CD1c-positive myeloid dendritic cell (primary cell): ENCODE results near the gene STPG1.

Source experiments
- DNase-seq: peaks from one replicate; pipeline ENCODE4 v3.0.0-alpha.2; 2016; ENCODE audit errors: extremely low spot score

STPG1 gene

GRCh38 chr1:24373044-24373443 lies 40.5 kb downstream of the STPG1 start:
- DNase-seq, result peak; percentile 14

GRCh38 chr1:24369801-24370200 lies 43.8 kb downstream of the STPG1 start:
- DNase-seq, result no peak

- no peak for DNase-seq
Measured at GRCh38 chr1:24369199-24369598, 44.4 kb downstream of the STPG1 start.

- no peak for DNase-seq
Measured at GRCh38 chr1:24366707-24367106, 46.9 kb downstream of the STPG1 start.

- DNase-seq, result peak; percentile 80
Measured at GRCh38 chr1:24364975-24365678, 48.5 kb downstream of the STPG1 start.

GRCh38 chr1:24364605-24364974 lies 49.0 kb downstream of the STPG1 start:
- no peak for DNase-seq

- no peak for DNase-seq
Measured at GRCh38 chr1:24363994-24364393, 49.6 kb downstream of the STPG1 start.

GRCh38 chr1:24362982-24363614 lies 50.5 kb downstream of the STPG1 start:
- DNase-seq, result peak; percentile 15

GRCh38 chr1:24362396-24362795 lies 51.2 kb downstream of the STPG1 start:
- DNase-seq, result no peak

- no peak for DNase-seq
Measured at GRCh38 chr1:24361811-24362210, 51.8 kb downstream of the STPG1 start.

- no peak for DNase-seq
Measured at GRCh38 chr1:24360681-24361080, 52.9 kb downstream of the STPG1 start.

- no peak for DNase-seq
Measured at GRCh38 chr1:24357038-24357437, 56.5 kb downstream of the STPG1 start.

GRCh38 chr1:24355466-24355865 lies 58.1 kb downstream of the STPG1 start:
- DNase-seq, result no peak

GRCh38 chr1:24353292-24353891 lies 60.2 kb downstream of the STPG1 start:
- DNase-seq, result no peak

- DNase-seq, result no peak
Measured at GRCh38 chr1:24351918-24352627, 61.5 kb downstream of the STPG1 start.

- no peak for DNase-seq
Measured at GRCh38 chr1:24351247-24351646, 62.3 kb downstream of the STPG1 start.

- no peak for DNase-seq
Measured at GRCh38 chr1:24349891-24350290, 63.7 kb downstream of the STPG1 start.

- DNase-seq, result no peak
Measured at GRCh38 chr1:24348196-24348595, 65.4 kb downstream of the STPG1 start.

- DNase-seq, result no peak
Measured at GRCh38 chr1:24347159-24347934, 66.2 kb downstream of the STPG1 start.

- DNase-seq, result no peak
Measured at GRCh38 chr1:24345334-24345733, 68.2 kb downstream of the STPG1 start.

- no peak for DNase-seq
Measured at GRCh38 chr1:24344090-24344742, 69.4 kb downstream of the STPG1 start.
